K562 (cell line): ENCODE measurements around the gene ADORA3. TPM values are rescaled to one million over a fixed set of nuclear protein-coding genes. Genes with fewer than 3 reads are reported as not detected.

Experiments
- C11orf30 ChIP-seq: fragments of 450-650 bp; IDR thresholded peaks from 2 replicates; pipeline ENCODE4 v1.6.1; 2016; ENCODE audit warnings: low read depth, mild to moderate bottlenecking
- FOXK2 ChIP-seq, 2 experiments: fragments of 450-650 bp; IDR thresholded peaks in 1 of 2; conservative IDR thresholded peaks in 1 of 2; 2 replicates each; pipeline ENCODE4 v1.6.1; 2016; ENCODE audit warnings: low read depth in 2 of 2, mild to moderate bottlenecking in 1 of 2
- GATA2 ChIP-seq: sonication (generic); formaldehyde crosslinking; IDR thresholded peaks from 2 replicates; pipeline ENCODE4 v1.4.0; 2020; ENCODE audit warnings: mild to moderate bottlenecking, missing genetic modification reagents
- HDAC3 ChIP-seq: fragments of 450-650 bp; IDR thresholded peaks from 2 replicates; pipeline ENCODE4 v1.6.1; 2018; ENCODE audit warnings: borderline replicate concordance, mild to moderate bottlenecking, moderate library complexity; ENCODE audit not compliant: partially characterized antibody
- MEIS2 ChIP-seq: fragments of 450-650 bp; IDR thresholded peaks from 2 replicates; pipeline ENCODE4 v1.6.1; 2014; ENCODE audit warnings: mild to moderate bottlenecking; ENCODE audit not compliant: partially characterized antibody
- SAFB2 ChIP-seq: fragments of 200-400 bp; formaldehyde crosslinking; IDR thresholded peaks from 2 replicates; pipeline ENCODE4 v1.6.1; 2018; ENCODE audit warnings: borderline replicate concordance, low read length, low read depth, moderate library complexity; ENCODE audit not compliant: severe bottlenecking
- SRSF9 ChIP-seq: fragments of 200-400 bp; formaldehyde crosslinking; IDR thresholded peaks from 2 replicates; pipeline ENCODE4 v1.6.1; 2017; ENCODE audit warnings: low read depth, low read length, borderline replicate concordance
- polyA plus RNA-seq, 8 experiments: library from polyadenylated mRNA; depleted of rRNA in 4 of 8; stranded (reverse) in 5 of 8; unstranded in 3 of 8; fragments of >200 nt; fragmentation: Nextera tagmentation in 2 of 8; fragmentation: Illumina TruSeq in 1 of 8; extraction: Ambion mirVana in 2 of 8; extraction: Trizol in 1 of 8; gene quantifications; 2 replicates each; pipeline versions ENCODE4 v1.2.1 to v1.2.3, GENCODE V29; 2011 to 2014; ENCODE audit warnings: inconsistent platforms in 1 of 8, missing spikeins in 1 of 8
- total RNA-seq, 7 experiments: library from RNA; depleted of rRNA in 6 of 7; stranded (reverse); fragments of >200 nt in 6 of 7; fragmentation: Illumina TruSeq in 2 of 7; extraction: Trizol in 2 of 7; gene quantifications; 2 replicates each; pipeline versions ENCODE4 v1.2.1 to v1.2.3, GENCODE V29; 2011 to 2021; ENCODE audit warnings: low replicate concordance in 1 of 7
- TF ChIP-seq, protein P1 (sequence below): IDR thresholded peaks from 2 replicates; pipeline ENCODE4 v1.6.1; 2014; ENCODE audit warnings: antibody characterized with exemption
- TF ChIP-seq, protein P2 (sequence below): fragments of 450-650 bp; IDR thresholded peaks from one replicate; pipeline ENCODE4 v1.6.1; 2018; ENCODE audit warnings: mild to moderate bottlenecking, moderate library complexity; ENCODE audit not compliant: partially characterized antibody
- TF ChIP-seq, protein P3 (sequence below): fragments of 450-650 bp; IDR thresholded peaks from 2 replicates; pipeline ENCODE4 v1.6.1; 2016
- TF ChIP-seq, protein P4 (sequence below): conservative IDR thresholded peaks from 2 replicates; pipeline ENCODE4 v1.6.1; 2011; ENCODE audit warnings: low read depth, mild to moderate bottlenecking, low read length; ENCODE audit not compliant: control insufficient read depth
- TF ChIP-seq, protein P5 (sequence below): sonication (generic); formaldehyde crosslinking; IDR thresholded peaks from 2 replicates; pipeline ENCODE4 v1.8.0; 2022; ENCODE audit warnings: mild to moderate bottlenecking, low read depth, missing genetic modification reagents
- TF ChIP-seq, protein P6 (sequence below): fragments of 450-650 bp; formaldehyde crosslinking; IDR thresholded peaks from 2 replicates; pipeline ENCODE4 v1.4.0; 2020; ENCODE audit warnings: mild to moderate bottlenecking, moderate library complexity
- TF ChIP-seq, protein P7 (sequence below): fragments of 250-450 bp; sonication (Bioruptor Pico); IDR thresholded peaks from 2 replicates; pipeline ENCODE4 v1.8.0; 2021; ENCODE audit warnings: moderate library complexity, mild to moderate bottlenecking, inconsistent platforms

Gene ADORA3
- total and polyA plus RNA-seq, 9 of the 15 experiments (the other 6 are each of a cell fraction or from before 2014, with no cell fraction given): 0.09 to 0.35 (median 0.16) TPM; not detected in 3

DNA sequence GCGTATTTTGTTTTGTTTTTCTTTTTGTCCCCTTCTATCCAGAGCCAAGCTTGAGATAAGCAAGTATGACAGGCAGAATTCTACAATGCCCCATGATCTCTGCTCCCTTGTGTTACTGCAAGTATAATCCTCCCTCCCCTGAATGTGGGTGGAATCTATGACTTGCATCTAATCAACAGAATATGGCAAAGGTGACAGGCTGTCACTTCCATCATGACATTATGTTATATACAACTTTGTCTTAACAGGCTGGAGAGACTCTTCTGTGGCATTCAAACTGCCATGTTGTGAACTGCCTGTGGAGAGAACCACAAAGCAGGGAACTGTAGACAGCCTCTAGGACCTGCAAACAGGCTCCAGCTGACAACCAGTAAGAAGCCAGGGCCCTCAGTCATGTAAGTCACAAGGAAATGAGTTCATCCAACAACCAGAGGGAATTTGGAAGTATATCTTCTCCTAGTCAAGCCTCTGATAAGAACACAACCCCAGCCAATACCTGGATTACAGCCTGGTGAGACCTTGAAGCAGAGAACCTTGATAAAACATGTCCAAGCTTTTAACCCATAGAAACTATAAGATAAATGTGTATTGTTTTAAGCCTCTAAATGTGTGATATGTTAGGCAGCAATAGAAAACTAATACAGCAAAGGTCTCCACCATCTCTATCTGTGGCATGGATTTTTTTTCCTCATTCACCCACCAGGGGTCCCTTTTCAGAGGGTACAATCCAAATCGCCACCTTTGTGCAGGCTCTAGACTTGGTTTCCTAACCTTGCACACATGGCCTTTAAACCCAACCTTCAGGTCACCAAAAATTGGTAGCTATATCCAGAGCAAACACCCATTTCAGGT, 35.3 kb downstream of the ADORA3 start (continued):
- TF ChIP-seq, protein P1, sequence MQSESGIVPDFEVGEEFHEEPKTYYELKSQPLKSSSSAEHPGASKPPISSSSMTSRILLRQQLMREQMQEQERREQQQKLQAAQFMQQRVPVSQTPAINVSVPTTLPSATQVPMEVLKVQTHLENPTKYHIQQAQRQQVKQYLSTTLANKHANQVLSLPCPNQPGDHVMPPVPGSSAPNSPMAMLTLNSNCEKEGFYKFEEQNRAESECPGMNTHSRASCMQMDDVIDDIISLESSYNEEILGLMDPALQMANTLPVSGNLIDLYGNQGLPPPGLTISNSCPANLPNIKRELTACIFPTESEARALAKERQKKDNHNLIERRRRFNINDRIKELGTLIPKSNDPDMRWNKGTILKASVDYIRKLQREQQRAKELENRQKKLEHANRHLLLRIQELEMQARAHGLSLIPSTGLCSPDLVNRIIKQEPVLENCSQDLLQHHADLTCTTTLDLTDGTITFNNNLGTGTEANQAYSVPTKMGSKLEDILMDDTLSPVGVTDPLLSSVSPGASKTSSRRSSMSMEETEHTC: no peak
- no peak for TF ChIP-seq SAFB2
- TF ChIP-seq, protein P2, sequence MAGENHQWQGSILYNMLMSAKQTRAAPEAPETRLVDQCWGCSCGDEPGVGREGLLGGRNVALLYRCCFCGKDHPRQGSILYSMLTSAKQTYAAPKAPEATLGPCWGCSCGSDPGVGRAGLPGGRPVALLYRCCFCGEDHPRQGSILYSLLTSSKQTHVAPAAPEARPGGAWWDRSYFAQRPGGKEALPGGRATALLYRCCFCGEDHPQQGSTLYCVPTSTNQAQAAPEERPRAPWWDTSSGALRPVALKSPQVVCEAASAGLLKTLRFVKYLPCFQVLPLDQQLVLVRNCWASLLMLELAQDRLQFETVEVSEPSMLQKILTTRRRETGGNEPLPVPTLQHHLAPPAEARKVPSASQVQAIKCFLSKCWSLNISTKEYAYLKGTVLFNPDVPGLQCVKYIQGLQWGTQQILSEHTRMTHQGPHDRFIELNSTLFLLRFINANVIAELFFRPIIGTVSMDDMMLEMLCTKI: no peak
- TF ChIP-seq, protein P3, sequence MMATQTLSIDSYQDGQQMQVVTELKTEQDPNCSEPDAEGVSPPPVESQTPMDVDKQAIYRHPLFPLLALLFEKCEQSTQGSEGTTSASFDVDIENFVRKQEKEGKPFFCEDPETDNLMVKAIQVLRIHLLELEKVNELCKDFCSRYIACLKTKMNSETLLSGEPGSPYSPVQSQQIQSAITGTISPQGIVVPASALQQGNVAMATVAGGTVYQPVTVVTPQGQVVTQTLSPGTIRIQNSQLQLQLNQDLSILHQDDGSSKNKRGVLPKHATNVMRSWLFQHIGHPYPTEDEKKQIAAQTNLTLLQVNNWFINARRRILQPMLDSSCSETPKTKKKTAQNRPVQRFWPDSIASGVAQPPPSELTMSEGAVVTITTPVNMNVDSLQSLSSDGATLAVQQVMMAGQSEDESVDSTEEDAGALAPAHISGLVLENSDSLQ: peak; percentile 86
- TF ChIP-seq, protein P4, sequence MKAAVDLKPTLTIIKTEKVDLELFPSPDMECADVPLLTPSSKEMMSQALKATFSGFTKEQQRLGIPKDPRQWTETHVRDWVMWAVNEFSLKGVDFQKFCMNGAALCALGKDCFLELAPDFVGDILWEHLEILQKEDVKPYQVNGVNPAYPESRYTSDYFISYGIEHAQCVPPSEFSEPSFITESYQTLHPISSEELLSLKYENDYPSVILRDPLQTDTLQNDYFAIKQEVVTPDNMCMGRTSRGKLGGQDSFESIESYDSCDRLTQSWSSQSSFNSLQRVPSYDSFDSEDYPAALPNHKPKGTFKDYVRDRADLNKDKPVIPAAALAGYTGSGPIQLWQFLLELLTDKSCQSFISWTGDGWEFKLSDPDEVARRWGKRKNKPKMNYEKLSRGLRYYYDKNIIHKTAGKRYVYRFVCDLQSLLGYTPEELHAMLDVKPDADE: no peak
- TF ChIP-seq, protein P5, sequence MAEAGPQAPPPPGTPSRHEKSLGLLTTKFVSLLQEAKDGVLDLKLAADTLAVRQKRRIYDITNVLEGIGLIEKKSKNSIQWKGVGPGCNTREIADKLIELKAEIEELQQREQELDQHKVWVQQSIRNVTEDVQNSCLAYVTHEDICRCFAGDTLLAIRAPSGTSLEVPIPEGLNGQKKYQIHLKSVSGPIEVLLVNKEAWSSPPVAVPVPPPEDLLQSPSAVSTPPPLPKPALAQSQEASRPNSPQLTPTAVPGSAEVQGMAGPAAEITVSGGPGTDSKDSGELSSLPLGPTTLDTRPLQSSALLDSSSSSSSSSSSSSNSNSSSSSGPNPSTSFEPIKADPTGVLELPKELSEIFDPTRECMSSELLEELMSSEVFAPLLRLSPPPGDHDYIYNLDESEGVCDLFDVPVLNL (CRISPR knock-in tag): no peak
- TF ChIP-seq, protein P6, sequence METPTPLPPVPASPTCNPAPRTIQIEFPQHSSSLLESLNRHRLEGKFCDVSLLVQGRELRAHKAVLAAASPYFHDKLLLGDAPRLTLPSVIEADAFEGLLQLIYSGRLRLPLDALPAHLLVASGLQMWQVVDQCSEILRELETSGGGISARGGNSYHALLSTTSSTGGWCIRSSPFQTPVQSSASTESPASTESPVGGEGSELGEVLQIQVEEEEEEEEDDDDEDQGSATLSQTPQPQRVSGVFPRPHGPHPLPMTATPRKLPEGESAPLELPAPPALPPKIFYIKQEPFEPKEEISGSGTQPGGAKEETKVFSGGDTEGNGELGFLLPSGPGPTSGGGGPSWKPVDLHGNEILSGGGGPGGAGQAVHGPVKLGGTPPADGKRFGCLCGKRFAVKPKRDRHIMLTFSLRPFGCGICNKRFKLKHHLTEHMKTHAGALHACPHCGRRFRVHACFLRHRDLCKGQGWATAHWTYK (CRISPR knock-in tag): peak; percentile 63; the same call in 1 of the 2 replicates
- peak; percentile 41; the same call in 1 of the 2 replicates for TF ChIP-seq C11orf30
- no peak for TF ChIP-seq SRSF9
- peak; percentile 30; the same call in 1 of the 2 replicates for TF ChIP-seq GATA2
- no peak for TF ChIP-seq HDAC3
- peak; percentile 80 for TF ChIP-seq MEIS2
- TF ChIP-seq, protein P7, sequence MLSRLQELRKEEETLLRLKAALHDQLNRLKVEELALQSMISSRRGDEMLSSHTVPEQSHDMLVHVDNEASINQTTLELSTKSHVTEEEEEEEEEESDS (CRISPR knock-in tag): no peak
- peak in 1 of 2 experiments; percentile 31; a peak in 1 of 4 replicates for TF ChIP-seq FOXK2 (conservative IDR thresholded peaks at IDR 0.05 in 1 of 2, IDR thresholded peaks at IDR 0.05 in 1 of 2; ENCODE audit: low read depth in 2 of 2)
